NOMO-1 treated with dmso at 0.1 percent for 144 hours (cell line): ENCODE measurements around the gene ALDH1A2.
"Not testable (repeated sequence)": the region's sequence is repeated elsewhere in the genome, so short reads cannot be mapped to it uniquely, and the experiment has no call there.

ENCODE experiments used
- DNase-seq: peaks from one replicate; lab custom pipeline; 2025; ENCODE audit not compliant: unreplicated experiment; lab: John Stamatoyannopoulos, UW

Gene ALDH1A2

DNA sequence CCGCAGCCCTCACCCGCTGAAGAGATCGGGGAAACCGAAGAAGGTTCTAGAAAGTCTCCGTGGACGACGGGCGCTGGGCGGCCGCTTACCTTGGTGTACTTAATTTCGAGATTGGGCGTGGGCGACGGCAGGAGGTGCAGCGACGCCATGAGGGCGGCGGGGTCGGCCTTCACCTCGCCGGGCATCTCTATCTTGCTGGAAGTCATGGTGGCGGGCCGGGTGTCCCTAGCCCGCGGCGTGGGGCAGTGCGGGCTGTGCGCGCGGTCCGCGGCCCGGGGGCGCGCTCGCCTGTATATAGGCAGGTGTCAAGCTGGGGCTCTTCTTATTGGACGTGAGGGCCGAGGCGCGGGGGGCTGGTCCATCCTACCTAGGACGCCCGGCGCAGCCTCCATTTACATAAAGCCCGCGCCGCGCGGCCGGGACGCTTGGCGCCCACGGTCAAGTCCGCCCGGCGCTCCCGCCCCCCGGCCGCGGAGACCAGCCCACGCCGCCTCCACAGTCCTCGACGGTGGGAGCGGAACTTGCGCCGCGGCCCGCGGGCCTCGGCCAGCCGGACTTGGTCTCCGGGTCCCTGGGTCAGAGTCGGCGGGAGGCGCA is at the start of gene ALDH1A2:
Gene ALDH1A2 (minus strand): TSS at position 267 of the 597 bp plus-strand sequence. CDS start 61 bp downstream, at position 206.
- DNase-seq = no peak

GRCh38 chr15:58114812-58115211 is 49.3 kb upstream of the ALDH1A2 start:
- DNase-seq = no peak

DNA sequence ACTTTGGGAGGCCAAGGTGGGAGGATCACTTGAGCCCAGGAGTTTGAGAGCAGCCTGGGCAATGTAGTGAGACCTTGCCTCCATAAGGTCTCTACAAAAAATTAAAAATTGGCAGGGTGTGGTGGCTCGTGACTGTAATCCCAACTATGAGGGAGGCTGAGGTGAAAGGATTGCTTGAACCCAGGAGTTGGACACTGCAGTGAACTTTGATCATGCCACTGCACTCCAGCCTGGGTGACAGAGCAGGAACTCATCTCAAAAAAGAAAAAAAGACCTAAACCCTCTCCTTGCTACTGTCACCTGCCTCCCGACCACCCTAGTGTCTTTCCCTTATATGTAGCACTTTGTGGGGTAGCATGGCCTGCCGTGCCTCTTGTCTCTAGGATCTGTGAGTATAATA is 48.9 kb upstream of the ALDH1A2 start:
- DNase-seq = no peak

- not testable (repeated sequence) for DNase-seq
These were observed 47.8 kb upstream of the ALDH1A2 start for GRCh38 chr15:58113358-58113757.

DNA sequence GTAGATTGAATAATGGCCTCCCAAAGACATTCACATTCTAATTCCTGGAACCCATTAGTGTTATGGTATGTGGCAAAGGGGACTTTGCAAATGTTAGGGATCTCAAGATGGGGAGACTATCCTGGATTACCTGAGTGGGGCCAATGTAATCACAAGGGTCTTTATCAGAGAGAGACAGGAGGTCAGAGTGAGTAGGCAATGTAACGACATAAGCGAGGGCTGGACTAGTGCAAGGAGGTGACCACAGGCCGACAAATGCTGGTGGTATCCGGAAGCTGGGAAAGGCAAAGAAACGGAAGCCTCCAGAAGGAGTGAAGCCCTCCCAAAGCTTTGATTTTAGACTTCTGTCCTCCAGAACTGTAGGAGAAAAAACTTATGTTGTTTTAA is 46.2 kb upstream of the ALDH1A2 start:
- DNase-seq = no peak

- DNase-seq = no peak
These were observed 45.6 kb upstream of the ALDH1A2 start for GRCh38 chr15:58110999-58111717.

DNA sequence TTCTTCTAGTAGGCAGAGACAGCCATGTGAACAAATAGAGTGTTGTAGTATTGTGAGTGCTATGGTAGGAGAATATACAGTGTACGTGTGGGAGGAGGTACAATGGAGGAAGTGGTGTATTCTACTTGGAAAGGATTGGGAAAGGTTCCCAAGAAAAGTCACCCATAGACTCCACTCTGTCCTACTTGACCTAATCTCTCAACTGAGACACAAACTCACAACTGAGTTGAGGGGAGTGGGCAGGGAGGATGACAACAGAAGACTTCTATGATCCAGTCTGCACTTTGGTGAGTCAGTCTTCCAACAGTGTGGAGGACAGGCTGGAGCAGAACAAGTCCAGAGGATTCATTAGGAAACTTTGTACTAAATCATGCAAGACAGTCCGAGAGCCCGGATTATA is 43.9 kb upstream of the ALDH1A2 start:
- no peak for DNase-seq

DNA sequence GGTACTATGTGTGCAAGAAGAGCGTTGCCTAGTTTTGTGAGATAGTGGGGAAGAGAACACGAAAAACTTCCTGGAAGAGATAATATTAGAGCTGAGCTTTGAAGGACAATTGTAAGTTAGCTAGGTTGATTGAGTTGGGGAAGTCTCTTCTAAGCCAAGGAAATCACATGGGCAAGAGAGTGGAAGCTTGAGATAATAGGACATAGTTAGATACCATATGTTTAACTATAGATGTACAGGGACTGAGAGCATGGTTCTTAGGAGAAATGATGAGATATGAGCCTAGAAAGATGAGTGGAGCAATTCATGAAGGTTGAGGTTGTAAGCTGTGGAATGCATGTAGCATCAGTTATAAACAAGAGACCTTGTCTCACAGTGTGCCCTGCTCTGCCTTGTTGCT is 42.6 kb upstream of the ALDH1A2 start:
- no peak for DNase-seq

GRCh38 chr15:58103482-58103881 is 38.0 kb upstream of the ALDH1A2 start:
- DNase-seq = no peak

DNA sequence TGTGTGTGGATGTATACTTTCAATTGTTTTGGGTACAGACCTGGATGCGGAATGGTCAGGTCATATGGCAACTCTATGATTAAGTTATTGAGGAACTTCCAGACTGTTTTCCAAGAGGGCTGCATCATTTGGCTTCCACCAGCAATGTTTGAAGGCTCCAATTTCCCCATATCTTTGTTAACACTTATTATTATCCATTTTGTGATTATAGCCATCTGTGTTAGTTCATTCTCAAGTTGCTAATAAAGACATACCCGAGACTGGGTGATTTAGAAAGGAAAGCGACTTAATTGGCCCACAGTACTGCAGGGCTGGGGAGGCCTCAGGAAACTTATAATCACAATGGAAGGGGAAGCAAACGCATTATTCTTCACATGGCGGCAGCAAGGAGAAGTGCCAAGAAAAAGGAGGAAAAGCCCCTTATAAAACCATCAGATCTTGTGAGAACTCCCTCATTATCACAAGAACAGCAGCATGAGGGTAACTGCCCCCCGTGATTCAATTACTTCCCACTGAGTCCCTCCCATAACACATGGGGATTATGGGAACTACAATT is 31.1 kb upstream of the ALDH1A2 start:
- no peak for DNase-seq

GRCh38 chr15:58095415-58095814 is 29.9 kb upstream of the ALDH1A2 start:
- no peak for DNase-seq

GRCh38 chr15:58087871-58088270 is 22.4 kb upstream of the ALDH1A2 start:
- no peak for DNase-seq

DNA sequence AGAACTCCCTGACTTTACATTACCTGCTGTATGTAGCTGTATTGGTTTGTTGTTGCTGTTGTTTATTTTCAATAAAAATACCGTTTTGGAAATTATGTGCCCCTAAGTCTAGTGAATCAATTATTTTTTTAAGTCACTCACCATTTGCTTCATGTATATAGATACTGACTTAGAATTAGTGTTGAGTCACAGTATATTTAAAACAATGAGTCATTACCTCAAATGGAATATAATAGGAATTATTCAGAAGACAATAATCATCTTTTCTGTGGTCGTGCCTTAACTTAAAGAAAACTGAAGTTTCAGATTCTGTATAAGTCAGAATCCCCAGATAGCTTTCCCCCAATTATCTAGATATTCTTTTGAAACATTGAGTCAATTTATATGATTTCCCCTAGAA is 21.0 kb upstream of the ALDH1A2 start:
- DNase-seq = no peak

DNA sequence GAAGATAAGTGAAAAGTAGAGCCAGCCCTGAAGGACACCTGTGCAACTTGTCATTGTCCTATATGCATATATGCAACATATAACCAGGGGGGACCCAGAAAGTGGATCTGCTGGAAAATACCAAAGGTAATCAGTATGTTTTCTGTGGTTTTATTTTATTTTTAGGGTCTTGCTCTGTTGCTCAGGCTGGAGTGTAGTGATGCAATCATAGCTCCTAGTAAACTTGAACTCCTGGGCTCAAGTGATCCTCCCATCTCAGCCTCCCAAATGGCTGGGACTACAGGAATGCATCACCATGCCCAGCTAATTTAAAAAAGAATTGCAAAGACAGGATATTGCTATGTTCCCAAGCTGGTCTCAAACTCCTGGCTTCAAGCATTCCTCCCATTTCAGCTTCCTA is 18.0 kb upstream of the ALDH1A2 start:
- no peak for DNase-seq

DNA sequence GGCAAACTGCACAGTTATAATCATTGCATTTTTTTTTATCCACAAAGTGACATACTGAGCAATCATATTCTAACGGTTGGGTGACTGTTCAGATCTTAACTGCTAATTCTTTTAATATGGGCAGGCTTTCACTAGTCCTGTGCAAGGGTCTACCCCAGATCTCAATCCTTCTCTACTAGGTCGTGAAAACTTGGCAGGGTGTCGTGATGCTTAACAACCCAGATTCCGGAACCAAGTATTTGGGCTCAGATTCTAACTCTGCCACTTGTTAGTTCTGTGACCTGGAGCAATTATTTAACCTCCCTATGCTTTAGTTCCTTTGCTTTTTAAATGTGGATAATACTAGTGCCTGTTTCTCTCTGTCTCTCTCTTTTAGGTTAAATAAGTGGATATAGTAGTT is 16.4 kb upstream of the ALDH1A2 start:
- DNase-seq = no peak

DNA sequence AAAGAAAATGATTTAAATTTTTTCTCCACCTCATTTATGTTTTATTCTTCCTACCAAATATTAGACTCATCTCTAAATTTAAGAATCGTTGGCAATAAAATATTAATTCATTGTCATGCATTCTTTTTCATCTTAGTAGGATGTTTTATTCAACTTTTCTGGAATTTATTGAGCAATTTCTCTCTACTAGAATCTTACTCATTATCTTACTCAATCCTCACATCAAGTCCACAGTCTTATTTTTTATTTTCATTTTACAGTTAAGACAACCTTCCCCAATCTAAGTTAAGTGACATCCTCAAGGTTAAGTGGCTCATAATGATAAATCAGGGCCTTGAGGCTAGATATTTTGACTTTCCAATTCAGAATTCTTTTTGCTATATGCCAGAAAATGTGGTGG is 15.9 kb upstream of the ALDH1A2 start:
- no peak for DNase-seq

DNA sequence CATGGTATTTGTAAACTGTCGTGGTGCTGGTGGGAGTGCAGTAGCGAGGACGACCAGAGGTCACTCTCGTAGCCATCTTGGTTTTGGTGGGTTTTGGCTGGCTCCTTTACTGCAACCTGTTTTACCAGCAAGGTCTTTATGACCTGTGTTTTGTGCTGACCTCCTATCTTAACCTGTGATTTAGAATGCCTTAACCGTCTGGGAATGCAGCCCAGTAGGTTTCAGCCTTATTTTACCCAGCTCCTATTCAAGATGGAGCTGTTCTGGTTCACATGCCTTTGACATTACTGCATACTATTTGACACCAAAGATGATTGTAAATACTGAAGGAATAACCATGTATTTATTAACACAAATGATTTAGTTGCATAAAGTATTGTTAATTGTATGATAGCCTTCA is 15.4 kb upstream of the ALDH1A2 start:
- DNase-seq = not testable (repeated sequence)

- no peak for DNase-seq
These were observed 14.9 kb upstream of the ALDH1A2 start for GRCh38 chr15:58080398-58080797.

- no peak for DNase-seq
These were observed 13.1 kb upstream of the ALDH1A2 start for GRCh38 chr15:58078591-58078990.

GRCh38 chr15:58077427-58077826 is 11.9 kb upstream of the ALDH1A2 start:
- DNase-seq = no peak

DNA sequence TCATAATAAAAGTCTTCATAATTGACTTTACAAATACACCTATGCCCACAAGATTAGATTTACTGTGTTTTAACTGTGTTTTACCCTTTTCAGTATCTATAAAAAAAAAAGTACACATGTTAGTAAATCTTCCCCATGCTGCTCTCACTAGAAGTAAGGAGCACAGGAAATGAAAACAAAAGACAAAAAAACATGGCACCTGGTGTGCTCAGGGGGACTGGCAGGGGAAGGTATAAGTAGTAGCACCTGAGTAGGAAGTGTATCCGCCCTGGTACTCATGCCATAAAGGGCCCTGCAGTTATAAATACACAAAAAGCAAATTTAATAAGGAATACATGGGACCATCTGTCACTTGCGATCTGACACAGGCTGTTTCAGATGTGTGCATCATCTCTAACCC is 8.9 kb upstream of the ALDH1A2 start:
- no peak for DNase-seq

- DNase-seq = no peak
These were observed 5.4 kb upstream of the ALDH1A2 start for GRCh38 chr15:58070801-58071418.
